BLaER1 (cell line): ENCODE data around the gene GPR61.

Experiments
- H3K27ac ChIP-seq: shearing (Covaris generic); formaldehyde crosslinking; 2 replicates; pipeline ENCODE4 v1.8.1; 2022
- H3K27me3 ChIP-seq: shearing (Covaris generic); formaldehyde crosslinking; 2 replicates; pipeline ENCODE4 v1.8.1; 2022
- H3K36me3 ChIP-seq: shearing (Covaris generic); formaldehyde crosslinking; 2 replicates; pipeline ENCODE4 v1.8.1; 2022
- H3K4me1 ChIP-seq: shearing (Covaris generic); formaldehyde crosslinking; 2 replicates; pipeline ENCODE4 v1.8.1; 2022
- H3K4me2 ChIP-seq: shearing (Covaris generic); formaldehyde crosslinking; 2 replicates; pipeline ENCODE4 v1.8.1; 2022
- H3K4me3 ChIP-seq: shearing (Covaris generic); formaldehyde crosslinking; 2 replicates; pipeline ENCODE4 v1.8.1; 2022
- H3K9ac ChIP-seq: shearing (Covaris generic); formaldehyde crosslinking; 2 replicates; pipeline ENCODE4 v1.8.1; 2022
- H3K9me3 ChIP-seq: shearing (Covaris generic); formaldehyde crosslinking; 2 replicates; pipeline ENCODE4 v1.8.1; 2022
- H4K20me1 ChIP-seq: shearing (Covaris generic); formaldehyde crosslinking; 2 replicates; pipeline ENCODE4 v1.8.1; 2022
- Cebpa-rat ChIP-seq: shearing (Covaris generic); IDR thresholded peaks from 2 replicates; pipeline ENCODE4 v1.8.1; 2022

Gene GPR61

GRCh38 chr1:109589177-109589576 lies 49.5 kb downstream of the GPR61 start:
- peaks cover 94% of the 10 kb centered on the region for H3K36me3 ChIP-seq
- H3K4me3 ChIP-seq = no peak overlapping the region
- no peak overlapping the region for H3K4me2 ChIP-seq
- no peaks in the 10 kb centered on the region for H4K20me1 ChIP-seq
- no peak for TF ChIP-seq Cebpa-rat
- no peaks in the 10 kb centered on the region for H3K27me3 ChIP-seq
- no peak overlapping the region for H3K9ac ChIP-seq
- H3K4me1 ChIP-seq = no peaks in the 10 kb centered on the region
- no peaks in the 10 kb centered on the region for H3K9me3 ChIP-seq
- H3K27ac ChIP-seq = no peak overlapping the region

- Histone ChIP-seq H3K9ac (no peak overlapping the region), H3K4me2 (no peak overlapping the region), H3K27me3 (no peaks in the 10 kb centered on the region), H3K4me1 (no peaks in the 10 kb centered on the region), H3K27ac (no peak overlapping the region), H3K4me3 (no peak overlapping the region), H3K36me3 (peaks cover 90% of the 10 kb centered on the region), H4K20me1 (no peaks in the 10 kb centered on the region), H3K9me3 (no peaks in the 10 kb centered on the region)
- no peak for TF ChIP-seq Cebpa-rat
These were observed 50.0 kb downstream of the GPR61 start for GRCh38 chr1:109589679-109590078.

- Histone ChIP-seq H3K9me3 (no peaks in the 10 kb centered on the region), H3K36me3 (peaks cover 81% of the 10 kb centered on the region), H3K4me3 (no peak overlapping the region), H3K4me2 (no peak overlapping the region), H3K27me3 (no peaks in the 10 kb centered on the region), H4K20me1 (no peaks in the 10 kb centered on the region), H3K27ac (no peak overlapping the region), H3K9ac (no peak overlapping the region), H3K4me1 (no peaks in the 10 kb centered on the region)
- TF ChIP-seq Cebpa-rat = no peak
These were observed 53.2 kb downstream of the GPR61 start for GRCh38 chr1:109592916-109593315.

- Histone ChIP-seq H4K20me1 (no peaks in the 10 kb centered on the region), H3K4me1 (peaks cover 16% of the 10 kb centered on the region), H3K36me3 (peaks cover 55% of the 10 kb centered on the region), H3K9me3 (no peaks in the 10 kb centered on the region), H3K27ac (no peak overlapping the region), H3K4me2 (no peak overlapping the region), H3K9ac (no peak overlapping the region), H3K4me3 (no peak overlapping the region), H3K27me3 (no peaks in the 10 kb centered on the region)
- TF ChIP-seq Cebpa-rat = no peak
These were observed 55.9 kb downstream of the GPR61 start for GRCh38 chr1:109595531-109595930.
